Kidney (tissue), 14 donors: ENCODE results near the gene APOLD1. TPM values are rescaled to one million over a fixed set of nuclear protein-coding genes. Genes with fewer than 3 reads are reported as not detected.
A peak's percentile ranks its signal among the peaks of the same experiment; 100 is the strongest.

Experiments used
- DNase-seq, 5 donors: peaks; one replicate each; pipeline ENCODE4 v3.0.0-alpha.2; 2013 to 2020
- FAIRE-seq: peaks from 2 replicates; lab custom pipeline; 2012; peaks lifted over from hg19 to GRCh38; lab: Jason Lieb, UNC
- H3K27ac ChIP-seq, 2 donors: one replicate each; pipeline ENCODE4 v1.7.0; 2013; ENCODE audit warnings: low read depth in 2 of 2, low read length in 2 of 2, inconsistent platforms in 1 of 2
- H3K27me3 ChIP-seq: one replicate; pipeline ENCODE4 v1.7.1; 2013; ENCODE audit warnings: low read length, inconsistent platforms; ENCODE audit not compliant: control insufficient read depth, insufficient read depth
- H3K36me3 ChIP-seq, 3 donors: one replicate each; pipeline versions ENCODE4 v1.7.0 to v1.7.1; 2013; ENCODE audit warnings: low read length in 3 of 3, control low read depth in 1 of 3, inconsistent platforms in 1 of 3; ENCODE audit not compliant: insufficient read depth in 3 of 3, control insufficient read depth in 2 of 3
- H3K4me1 ChIP-seq, 3 donors: one replicate each; pipeline versions ENCODE4 v1.7.0 to v1.7.1; 2013; ENCODE audit warnings: low read length in 3 of 3, inconsistent platforms in 1 of 3, low read depth in 1 of 3; ENCODE audit not compliant: control insufficient read depth in 2 of 3, insufficient read depth in 2 of 3
- H3K4me3 ChIP-seq, 3 donors: one replicate each; pipeline versions ENCODE4 v1.7.0 to v1.8.1; 2013; ENCODE audit warnings: low read length in 3 of 3, control low read depth in 1 of 3, inconsistent platforms in 1 of 3
- H3K9ac ChIP-seq, 3 donors: one replicate each; pipeline versions ENCODE4 v1.7.0 to v1.7.1; 2013; ENCODE audit warnings: low read length in 3 of 3, control low read depth in 1 of 3, inconsistent platforms in 1 of 3
- H3K9me3 ChIP-seq, 3 donors: one replicate each; pipeline versions ENCODE4 v1.7.0 to v1.7.1; 2013; ENCODE audit warnings: low read length in 3 of 3, control low read depth in 1 of 3, inconsistent platforms in 1 of 3; ENCODE audit not compliant: control insufficient read depth in 2 of 3, insufficient read depth in 1 of 3
- intact Hi-C: fragments of 100-400 bp; cut with DNase I; formaldehyde crosslinking; loops from one replicate; pipeline ENCODE4 v1.11.1; 2022
- polyA plus RNA-seq: library from polyadenylated mRNA; stranded (reverse); fragments of 350-450 nt; fragmentation: Illumina TruSeq; extraction: RNeasy Lipid Tissue Mini Kit (QIAGEN cat#74804); gene quantifications from one replicate; pipeline ENCODE4 v1.2.3, GENCODE V29; 2014; ENCODE audit warnings: low read depth, low replicate concordance; ENCODE audit not compliant: insufficient read depth
- total RNA-seq: library from RNA; stranded (reverse); fragmentation: NEBNext Ultra II Directional; extraction: Animal tissue kit (Norgen Biotek cat#: 25700); gene quantifications from one replicate; pipeline ENCODE4 v1.2.1, GENCODE V29; 2021
- TF ChIP-seq, protein P1 (sequence below): IDR thresholded peaks from 3 replicates; pipeline ENCODE4 v1.5.1; 2012; ENCODE audit warnings: mild to moderate bottlenecking, moderate library complexity, borderline replicate concordance; ENCODE audit not compliant: insufficient read depth; ENCODE audit errors: extremely low read depth
- donor health status: control.
- donor health status: control.
- donor health status: control.
- donor health status: control.
- donor health status: control.
- donor health status: DM: yes; HTN: yes; CAD: no.
- donor health status: Normal renal cell carcinoma (clear cell type).

The APOLD1 gene
- total and polyA plus RNA-seq, 2 donors from 2014 or later = 4.5 to 18.9 TPM

DNA sequence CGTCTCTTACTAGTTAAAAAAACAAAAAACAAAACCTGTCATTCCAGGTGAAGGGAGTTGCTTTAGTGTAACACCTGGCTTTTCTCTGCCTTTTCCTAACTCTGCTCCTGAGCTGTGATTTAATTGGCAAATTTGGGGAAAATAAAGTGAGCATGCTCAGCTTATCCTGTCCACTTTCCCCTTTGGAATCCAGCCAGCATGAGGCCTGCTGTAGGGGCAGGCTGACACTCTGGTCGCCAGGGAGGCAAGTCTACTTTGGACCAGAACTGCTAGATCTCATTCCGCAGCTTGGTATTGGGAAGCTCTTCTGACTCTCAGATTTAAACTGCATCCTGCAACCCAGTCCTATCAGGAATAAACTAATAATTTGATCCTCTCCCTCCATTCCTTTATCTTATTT lies 38.2 kb upstream of the APOLD1 start:
- Histone ChIP-seq H3K4me3 (no peak overlapping the region), H3K27me3 (no peaks in the 10 kb centered on the region), H3K27ac (no peak overlapping the region), H3K9me3 (no peaks in the 10 kb centered on the region), H3K4me1 (no peaks in the 10 kb centered on the region), H3K9ac (no peak overlapping the region), H3K36me3 (no peaks in the 10 kb centered on the region)
- no peak for FAIRE-seq
- DNase-seq = peak in 1 of 5 donors; percentile 41
- TF ChIP-seq, protein P1, sequence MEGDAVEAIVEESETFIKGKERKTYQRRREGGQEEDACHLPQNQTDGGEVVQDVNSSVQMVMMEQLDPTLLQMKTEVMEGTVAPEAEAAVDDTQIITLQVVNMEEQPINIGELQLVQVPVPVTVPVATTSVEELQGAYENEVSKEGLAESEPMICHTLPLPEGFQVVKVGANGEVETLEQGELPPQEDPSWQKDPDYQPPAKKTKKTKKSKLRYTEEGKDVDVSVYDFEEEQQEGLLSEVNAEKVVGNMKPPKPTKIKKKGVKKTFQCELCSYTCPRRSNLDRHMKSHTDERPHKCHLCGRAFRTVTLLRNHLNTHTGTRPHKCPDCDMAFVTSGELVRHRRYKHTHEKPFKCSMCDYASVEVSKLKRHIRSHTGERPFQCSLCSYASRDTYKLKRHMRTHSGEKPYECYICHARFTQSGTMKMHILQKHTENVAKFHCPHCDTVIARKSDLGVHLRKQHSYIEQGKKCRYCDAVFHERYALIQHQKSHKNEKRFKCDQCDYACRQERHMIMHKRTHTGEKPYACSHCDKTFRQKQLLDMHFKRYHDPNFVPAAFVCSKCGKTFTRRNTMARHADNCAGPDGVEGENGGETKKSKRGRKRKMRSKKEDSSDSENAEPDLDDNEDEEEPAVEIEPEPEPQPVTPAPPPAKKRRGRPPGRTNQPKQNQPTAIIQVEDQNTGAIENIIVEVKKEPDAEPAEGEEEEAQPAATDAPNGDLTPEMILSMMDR = no peak
- intact Hi-C loops = no loop called here

DNA sequence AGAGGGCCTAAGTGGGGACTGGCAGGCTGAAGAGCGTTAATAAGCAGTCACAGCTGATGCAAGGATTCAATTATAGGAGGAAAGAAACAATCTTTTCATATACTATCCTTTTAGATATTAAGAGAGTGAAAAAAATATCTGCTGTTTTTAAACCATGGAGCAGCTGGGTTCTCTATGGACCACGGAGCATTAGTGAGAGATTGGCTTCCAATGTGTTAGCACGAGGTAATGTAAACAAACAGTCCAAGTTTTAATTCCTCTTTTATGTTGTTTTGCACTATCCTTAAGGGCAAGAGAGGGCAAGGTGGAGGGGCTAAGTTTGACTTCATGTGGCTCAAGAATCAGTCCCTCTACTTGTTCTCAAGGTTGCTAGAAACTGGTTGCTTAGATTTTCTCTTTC lies 37.4 kb upstream of the APOLD1 start:
- Histone ChIP-seq H3K4me1 (no peaks in the 10 kb centered on the region), H3K9ac (no peak overlapping the region), H3K27me3 (no peaks in the 10 kb centered on the region), H3K36me3 (no peaks in the 10 kb centered on the region), H3K4me3 (no peak overlapping the region), H3K27ac (no peak overlapping the region), H3K9me3 (no peaks in the 10 kb centered on the region)
- TF ChIP-seq, protein P1 = no peak
- FAIRE-seq = no peak
- intact Hi-C loops = no loop called here
- no peak for DNase-seq

GRCh38 chr12:12749433-12749832 lies 36.0 kb upstream of the APOLD1 start:
- TF ChIP-seq, protein P1 = no peak
- no peak for DNase-seq
- Histone ChIP-seq H3K36me3 (no peaks in the 10 kb centered on the region), H3K27ac (no peak overlapping the region), H3K9me3 (no peaks in the 10 kb centered on the region), H3K27me3 (no peaks in the 10 kb centered on the region), H3K4me3 (peak overlapping the region in 1 of 3 donors; percentile 23), H3K4me1 (no peaks in the 10 kb centered on the region), H3K9ac (no peak overlapping the region)
- FAIRE-seq = no peak
- intact Hi-C loops = no loop called here

DNA sequence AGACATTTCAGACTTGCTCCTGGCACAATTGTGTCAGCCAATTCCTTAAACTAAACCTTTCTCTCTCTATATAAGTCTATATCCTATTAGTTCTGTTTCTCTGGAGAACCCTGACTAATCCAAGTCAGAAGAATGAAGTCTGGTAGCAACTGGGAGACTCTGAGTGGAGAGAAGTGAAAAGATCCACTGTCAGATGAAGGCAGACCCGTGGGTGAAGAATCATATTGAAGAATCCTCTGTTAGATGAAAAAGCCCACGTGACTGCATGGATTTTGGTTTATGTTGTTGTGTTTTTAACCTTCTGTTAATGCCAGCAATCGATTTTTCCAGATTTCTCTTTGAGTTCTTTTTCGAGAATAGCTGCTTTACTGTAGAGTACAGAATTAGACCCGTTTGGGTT lies 29.5 kb upstream of the APOLD1 start:
- H3K27me3 ChIP-seq = no peaks in the 10 kb centered on the region
- H3K9ac ChIP-seq = no peak overlapping the region
- H3K9me3 ChIP-seq = no peaks in the 10 kb centered on the region
- no peaks in the 10 kb centered on the region for H3K4me1 ChIP-seq
- H3K27ac ChIP-seq = no peak overlapping the region
- H3K36me3 ChIP-seq = no peaks in the 10 kb centered on the region
- DNase-seq (no peak), FAIRE-seq (no peak)
- no peak overlapping the region for H3K4me3 ChIP-seq
- intact Hi-C loops = no loop called here
- TF ChIP-seq, protein P1 = no peak
